Endothelial cell of umbilical vein (primary cell): Measurements from ENCODE around the gene PPP2R5B. TPM values are rescaled to one million over a fixed set of nuclear protein-coding genes. Genes with fewer than 3 reads are reported as not detected.

Experiments used
- BruUV-seq: library from RNA; stranded (reverse); fragments of 400-500 nt; replicated peaks from 2 replicates; lab custom pipeline; 2021; lab: Mats Ljungman, UMichigan
- CTCF ChIA-PET: fragments of 300-600, 350-600 bp; sonication (Branson Sonifier 250); formaldehyde crosslinking; loops from one replicate; lab custom pipeline; 2021; ENCODE audit warnings: antibody characterized with exemption, inconsistent platforms; lab: Charles Lee
- POLR2A ChIA-PET: fragments of 300-600, 350-600 bp; sonication (Branson Sonifier 250); formaldehyde crosslinking; loops from one replicate; lab custom pipeline; 2021; ENCODE audit warnings: antibody characterized with exemption, inconsistent platforms; lab: Charles Lee
- DNase-seq: peaks from one replicate; pipeline ENCODE4 v3.0.0-alpha.2; 2011; ENCODE audit warnings: low read depth, low spot score
- FAIRE-seq: peaks from 2 replicates; lab custom pipeline; 2011; peaks lifted over from hg19 to GRCh38; lab: Jason Lieb, UNC
- H2AFZ ChIP-seq: 2 replicates; pipeline ENCODE4 v1.6.0; 2012; ENCODE audit warnings: low read depth, low read length, control low read depth, inconsistent platforms
- H3K27ac ChIP-seq: 2 replicates; pipeline ENCODE4 v1.5.1; 2011; ENCODE audit warnings: low read depth, mild to moderate bottlenecking, control low read depth, low read length, moderate library complexity; ENCODE audit not compliant: insufficient read depth
- H3K27me3 ChIP-seq, 2 experiments: 2 replicates each; pipeline versions ENCODE4 v1.6.0 to v1.6.1; 2011; ENCODE audit warnings: low read length in 2 of 2, mixed read lengths in 1 of 2; ENCODE audit not compliant: control insufficient read depth in 2 of 2, insufficient read depth in 2 of 2
- H3K36me3 ChIP-seq, 2 experiments: 2 replicates in 1 of 2; 3 replicates in 1 of 2; pipeline ENCODE4 v1.5.1; 2011; ENCODE audit warnings: low read length in 2 of 2, mild to moderate bottlenecking in 1 of 2, moderate library complexity in 1 of 2; ENCODE audit not compliant: control insufficient read depth in 2 of 2, insufficient read depth in 2 of 2; ENCODE audit errors: extremely low read depth in 1 of 2
- H3K4me1 ChIP-seq: 3 replicates; pipeline ENCODE4 v1.5.1; 2011; ENCODE audit warnings: mild to moderate bottlenecking, low read length; ENCODE audit not compliant: control insufficient read depth, insufficient read depth; ENCODE audit errors: extremely low read depth
- H3K4me2 ChIP-seq: 2 replicates; pipeline ENCODE4 v1.6.1; 2011; ENCODE audit warnings: low read length, control low read depth, mixed read lengths; ENCODE audit not compliant: insufficient read depth
- H3K4me3 ChIP-seq, 3 experiments: fragments of 200-600 bp in 1 of 3; sonication (generic), shearing (Covaris generic) in 1 of 3; replicated peaks in 1 of 3; 2 replicates each; pipeline ENCODE4 v1.5.1; 2011 to 2016; ENCODE audit warnings: control low read depth in 3 of 3, low read length in 3 of 3, mild to moderate bottlenecking in 2 of 3, inconsistent platforms in 1 of 3, low read depth in 1 of 3, moderate library complexity in 1 of 3; ENCODE audit not compliant: insufficient read depth in 1 of 3
- H3K79me2 ChIP-seq: 2 replicates; pipeline ENCODE4 v1.6.0; 2012; ENCODE audit warnings: low read length, inconsistent platforms; ENCODE audit not compliant: control insufficient read depth, insufficient read depth
- H3K9ac ChIP-seq: replicated peaks from 2 replicates; pipeline ENCODE3; 2011; ENCODE audit warnings: low read length, control low read depth; ENCODE audit not compliant: insufficient read depth; ENCODE audit errors: extremely low read depth
- H3K9me1 ChIP-seq: replicated peaks from 3 replicates; pipeline ENCODE4 v1.6.0; 2011; ENCODE audit warnings: mild to moderate bottlenecking, low read length; ENCODE audit not compliant: control insufficient read depth, insufficient read depth; ENCODE audit errors: extremely low read depth
- H3K9me3 ChIP-seq: replicated peaks from 2 replicates; pipeline ENCODE4 v1.5.1; 2012; ENCODE audit warnings: low read length, inconsistent platforms; ENCODE audit not compliant: control insufficient read depth, insufficient read depth
- H4K20me1 ChIP-seq: replicated peaks from 2 replicates; pipeline ENCODE3; 2011; ENCODE audit warnings: mild to moderate bottlenecking, low read length; ENCODE audit not compliant: control insufficient read depth, insufficient read depth; ENCODE audit errors: extremely low read depth
- CTCF ChIP-seq, 2 donors: IDR thresholded peaks; 1 replicate in 1 of 2; 2 replicates in 1 of 2; pipeline ENCODE4 v1.5.1; 2011; ENCODE audit warnings: low read length in 2 of 2, mild to moderate bottlenecking in 2 of 2, moderate library complexity in 2 of 2, control low read depth in 1 of 2, inconsistent platforms in 1 of 2, low read depth in 1 of 2; ENCODE audit not compliant: insufficient read depth in 1 of 2; ENCODE audit errors: extremely low read depth in 1 of 2
- EZH2 ChIP-seq: IDR thresholded peaks from 2 replicates; pipeline ENCODE4 v1.6.1; 2012; ENCODE audit warnings: borderline replicate concordance, low read depth, mild to moderate bottlenecking, moderate library complexity, low read length, inconsistent platforms; ENCODE audit not compliant: severe bottlenecking
- FOS ChIP-seq: IDR thresholded peaks from 2 replicates; pipeline ENCODE4 v1.6.1; 2011; ENCODE audit warnings: mild to moderate bottlenecking, low read length, moderate library complexity, borderline replicate concordance; ENCODE audit not compliant: insufficient read depth
- GATA2 ChIP-seq: IDR thresholded peaks from 2 replicates; pipeline ENCODE4 v1.7.0; 2011; ENCODE audit warnings: low read depth, mild to moderate bottlenecking, moderate library complexity, mixed read lengths, low read length; ENCODE audit not compliant: insufficient read length, insufficient read depth
- JUN ChIP-seq: IDR thresholded peaks from 2 replicates; pipeline ENCODE4 v1.6.1; 2011; ENCODE audit warnings: borderline replicate concordance, low read depth; ENCODE audit not compliant: insufficient read length, insufficient read depth
- MAX ChIP-seq: IDR thresholded peaks from 2 replicates; pipeline ENCODE4 v1.6.1; 2011; ENCODE audit not compliant: insufficient read depth, insufficient read length
- MYC ChIP-seq: IDR thresholded peaks from one replicate; pipeline ENCODE4 v1.6.1; 2011; ENCODE audit warnings: mild to moderate bottlenecking, low read depth, low read length
- POLR2A ChIP-seq: IDR thresholded peaks from 2 replicates; pipeline ENCODE4 v1.6.1; 2012; ENCODE audit warnings: low read depth, mild to moderate bottlenecking, control low read depth, low read length
- POLR2AphosphoS5 ChIP-seq: IDR thresholded peaks from 2 replicates; pipeline ENCODE4 v1.6.1; 2012; ENCODE audit warnings: low read depth, mild to moderate bottlenecking, control low read depth, low read length, moderate library complexity; ENCODE audit not compliant: insufficient read depth
- dilution Hi-C: fragments of 300-500 bp; cut with MboI; formaldehyde crosslinking; loops from one replicate; pipeline ENCODE4 v1.15.0; 2019; ENCODE audit warnings: low sequenced_read_pairs; ENCODE audit not compliant: extremely low pct_ligation_motif_present
- intact Hi-C: fragments of 100-400 bp; cut with micrococcal nuclease; formaldehyde crosslinking; loops from one replicate; pipeline ENCODE4 v1.10.0; 2022
- polyA plus RNA-seq, 4 experiments: library from polyadenylated mRNA; depleted of rRNA in 3 of 4; stranded (reverse) in 3 of 4; unstranded in 1 of 4; fragments of >200 nt; gene quantifications; 2 replicates each; pipeline versions ENCODE4 v1.2.1 to v1.2.3, GENCODE V29; 2011 to 2012; ENCODE audit warnings: missing spikeins in 1 of 4
- total RNA-seq: library from RNA; stranded (reverse); gene quantifications from 2 replicates; pipeline ENCODE4 v1.2.3, GENCODE V29; 2021

PPP2R5B gene
- total and polyA plus RNA-seq, 2 donors (not counting 3 experiments of a cell fraction or from before 2014, with no cell fraction given): 17.6 to 17.8 TPM

- Histone ChIP-seq H3K9me3 (no peaks in the 10 kb centered on the region), H3K27ac (no peak overlapping the region), H3K27me3 (no peaks in the 10 kb centered on the region), H2AFZ (no peak overlapping the region), H4K20me1 (no peaks in the 10 kb centered on the region), H3K4me3 (no peak overlapping the region), H3K9ac (no peak overlapping the region), H3K4me2 (no peak overlapping the region), H3K79me2 (no peaks in the 10 kb centered on the region), H3K4me1 (peaks cover 12% of the 10 kb centered on the region), H3K36me3 (no peaks in the 10 kb centered on the region), H3K9me1 (no peaks in the 10 kb centered on the region)
- DNase-seq (no peak), FAIRE-seq (no peak)
- CTCF ChIA-PET: interaction anchor here (0.9 to 9.4 kb wide), 2 partner anchors 18 to 41 kb away, joined by 5 to 168 read pairs; partner anchors contain the start of gene CDC42BPG
- POLR2A ChIA-PET: no interaction called here
- no TSS peak for BruUV-seq
- intact Hi-C loops (loop anchor here (1.0 kb wide), 2 partner anchors 11 to 42 kb away; partner anchors contain the start of gene EHD1), dilution Hi-C loops (no loop called here)
- TF ChIP-seq CTCF (IDR thresholded peaks at IDR 0.05; ENCODE audit: extremely low read depth in 1 of 2, insufficient read depth in 1 of 2, low read depth in 1 of 2, low read length in 2 of 2): no peak
- TF ChIP-seq JUN: no peak
- no peak for TF ChIP-seq POLR2A
- TF ChIP-seq MAX: no peak
- TF ChIP-seq MYC: no peak
- TF ChIP-seq EZH2: no peak
- no peak for TF ChIP-seq FOS
- TF ChIP-seq POLR2AphosphoS5: no peak
- no peak for TF ChIP-seq GATA2
Measured at GRCh38 chr11:64888729-64889511, 35.6 kb upstream of the PPP2R5B start.
